Hippocampal formation (tissue), 2 donors: ENCODE measurements around the gene PTPN18.

ENCODE experiments used
- DNase-seq, 2 donors: peaks; one replicate each; lab custom pipeline; 2025; lab: John Stamatoyannopoulos, UW

PTPN18 gene

GRCh38 chr2:130365075-130365474, 9.2 kb downstream of the PTPN18 start:
- DNase-seq: no peak

GRCh38 chr2:130365963-130366362, 10.1 kb downstream of the PTPN18 start:
- no peak for DNase-seq

GRCh38 chr2:130366720-130367119, 10.9 kb downstream of the PTPN18 start:
- DNase-seq: no peak

- DNase-seq: no peak
These were observed 12.9 kb downstream of the PTPN18 start for GRCh38 chr2:130368786-130369185.

GRCh38 chr2:130369311-130369964, 13.6 kb downstream of the PTPN18 start:
- DNase-seq: no peak

- no peak for DNase-seq
These were observed 14.1 kb downstream of the PTPN18 start for GRCh38 chr2:130369965-130370341.

GRCh38 chr2:130370490-130370889, 14.6 kb downstream of the PTPN18 start:
- DNase-seq: no peak

- peak in 1 of 2 donors; percentile 66 for DNase-seq
These were observed 15.8 kb downstream of the PTPN18 start for GRCh38 chr2:130371723-130372054.

- DNase-seq: peak; percentile 66 to 82
These were observed 16.4 kb downstream of the PTPN18 start for GRCh38 chr2:130372055-130372832.

GRCh38 chr2:130372833-130373807, 17.3 kb downstream of the PTPN18 start:
- no peak for DNase-seq

GRCh38 chr2:130373808-130374365, 18.0 kb downstream of the PTPN18 start:
- no peak for DNase-seq

GRCh38 chr2:130374587-130375290, 18.9 kb downstream of the PTPN18 start:
- DNase-seq: no peak

GRCh38 chr2:130375291-130376266, 19.7 kb downstream of the PTPN18 start:
- no peak for DNase-seq

GRCh38 chr2:130376433-130377293, 20.8 kb downstream of the PTPN18 start:
- no peak for DNase-seq

- no peak for DNase-seq
These were observed 21.6 kb downstream of the PTPN18 start for GRCh38 chr2:130377491-130377890.

GRCh38 chr2:130378206-130378897, 22.5 kb downstream of the PTPN18 start:
- DNase-seq: no peak

- DNase-seq: no peak
These were observed 23.0 kb downstream of the PTPN18 start for GRCh38 chr2:130378898-130379214.

- no peak for DNase-seq
These were observed 24.5 kb downstream of the PTPN18 start for GRCh38 chr2:130380096-130380934.
